ENCODE measurements around the gene C2CD4B.

Gene C2CD4B

GRCh38 chr15:62136911-62137865 is 27.9 kb downstream of the C2CD4B start:
- H3K36me3 ChIP-seq (ENCODE audit: control insufficient read depth, insufficient read depth, low read length): no peaks in the 10 kb centered on the region
- no peaks in the 10 kb centered on the region for H3K4me1 ChIP-seq (ENCODE audit: control insufficient read depth, insufficient read depth, low read length, poor library complexity, severe bottlenecking)
- no peak overlapping the region for H3K4me3 ChIP-seq (ENCODE audit: insufficient read depth, low read depth, low read length, poor library complexity, severe bottlenecking)
- no peak for DNase-seq
- no peak overlapping the region for H3K27ac ChIP-seq (ENCODE audit: insufficient read depth, low read length, poor library complexity, severe bottlenecking)
- H3K27me3 ChIP-seq (replicated peaks; ENCODE audit: control insufficient read depth, insufficient read depth, low read length, poor library complexity, severe bottlenecking): no peaks in the 10 kb centered on the region
- H3K9me3 ChIP-seq (ENCODE audit: control insufficient read depth, low read length): no peaks in the 10 kb centered on the region

GRCh38 chr15:62135532-62136134 is 29.5 kb downstream of the C2CD4B start:
- Histone ChIP-seq H3K36me3 (ENCODE audit: control insufficient read depth, insufficient read depth, low read length) (no peaks in the 10 kb centered on the region), H3K27me3 (replicated peaks; ENCODE audit: control insufficient read depth, insufficient read depth, low read length, poor library complexity, severe bottlenecking) (no peaks in the 10 kb centered on the region), H3K4me1 (ENCODE audit: control insufficient read depth, insufficient read depth, low read length, poor library complexity, severe bottlenecking) (no peaks in the 10 kb centered on the region), H3K9me3 (ENCODE audit: control insufficient read depth, low read length) (no peaks in the 10 kb centered on the region), H3K4me3 (ENCODE audit: insufficient read depth, low read depth, low read length, poor library complexity, severe bottlenecking) (no peak overlapping the region), H3K27ac (ENCODE audit: insufficient read depth, low read length, poor library complexity, severe bottlenecking) (no peak overlapping the region)
- no peak for DNase-seq

- no peak for DNase-seq
- H3K4me3 ChIP-seq (ENCODE audit: insufficient read depth, low read depth, low read length, poor library complexity, severe bottlenecking): no peak overlapping the region
- no peaks in the 10 kb centered on the region for H3K9me3 ChIP-seq (ENCODE audit: control insufficient read depth, low read length)
- H3K36me3 ChIP-seq (ENCODE audit: control insufficient read depth, insufficient read depth, low read length): no peaks in the 10 kb centered on the region
- H3K27me3 ChIP-seq (replicated peaks; ENCODE audit: control insufficient read depth, insufficient read depth, low read length, poor library complexity, severe bottlenecking): no peaks in the 10 kb centered on the region
- no peak overlapping the region for H3K27ac ChIP-seq (ENCODE audit: insufficient read depth, low read length, poor library complexity, severe bottlenecking)
- no peaks in the 10 kb centered on the region for H3K4me1 ChIP-seq (ENCODE audit: control insufficient read depth, insufficient read depth, low read length, poor library complexity, severe bottlenecking)
Measured at GRCh38 chr15:62133141-62133540, 31.9 kb downstream of the C2CD4B start.

GRCh38 chr15:62128916-62129315 is 36.2 kb downstream of the C2CD4B start:
- Histone ChIP-seq H3K27me3 (replicated peaks; ENCODE audit: control insufficient read depth, insufficient read depth, low read length, poor library complexity, severe bottlenecking) (no peaks in the 10 kb centered on the region), H3K27ac (ENCODE audit: insufficient read depth, low read length, poor library complexity, severe bottlenecking) (no peak overlapping the region), H3K4me1 (ENCODE audit: control insufficient read depth, insufficient read depth, low read length, poor library complexity, severe bottlenecking) (peaks cover 9% of the 10 kb centered on the region), H3K36me3 (ENCODE audit: control insufficient read depth, insufficient read depth, low read length) (no peaks in the 10 kb centered on the region), H3K4me3 (ENCODE audit: insufficient read depth, low read depth, low read length, poor library complexity, severe bottlenecking) (no peak overlapping the region), H3K9me3 (ENCODE audit: control insufficient read depth, low read length) (no peaks in the 10 kb centered on the region)
- DNase-seq: peak in 2 of 3 donors; percentile 9 to 20

- no peak for DNase-seq
- no peaks in the 10 kb centered on the region for H3K27me3 ChIP-seq (replicated peaks; ENCODE audit: control insufficient read depth, insufficient read depth, low read length, poor library complexity, severe bottlenecking)
- H3K36me3 ChIP-seq (ENCODE audit: control insufficient read depth, insufficient read depth, low read length): no peaks in the 10 kb centered on the region
- H3K4me3 ChIP-seq (ENCODE audit: insufficient read depth, low read depth, low read length, poor library complexity, severe bottlenecking): no peak overlapping the region
- H3K27ac ChIP-seq (ENCODE audit: insufficient read depth, low read length, poor library complexity, severe bottlenecking): no peak overlapping the region
- no peaks in the 10 kb centered on the region for H3K9me3 ChIP-seq (ENCODE audit: control insufficient read depth, low read length)
- peaks cover 11% of the 10 kb centered on the region for H3K4me1 ChIP-seq (ENCODE audit: control insufficient read depth, insufficient read depth, low read length, poor library complexity, severe bottlenecking)
Measured at GRCh38 chr15:62126364-62126763, 38.7 kb downstream of the C2CD4B start.

- Histone ChIP-seq H3K27ac (ENCODE audit: insufficient read depth, low read length, poor library complexity, severe bottlenecking) (no peak overlapping the region), H3K27me3 (replicated peaks; ENCODE audit: control insufficient read depth, insufficient read depth, low read length, poor library complexity, severe bottlenecking) (no peaks in the 10 kb centered on the region), H3K4me3 (ENCODE audit: insufficient read depth, low read depth, low read length, poor library complexity, severe bottlenecking) (no peak overlapping the region), H3K4me1 (ENCODE audit: control insufficient read depth, insufficient read depth, low read length, poor library complexity, severe bottlenecking) (peaks cover 11% of the 10 kb centered on the region), H3K9me3 (ENCODE audit: control insufficient read depth, low read length) (no peaks in the 10 kb centered on the region), H3K36me3 (ENCODE audit: control insufficient read depth, insufficient read depth, low read length) (no peaks in the 10 kb centered on the region)
- DNase-seq: no peak
Measured at GRCh38 chr15:62125773-62126172, 39.3 kb downstream of the C2CD4B start.

GRCh38 chr15:62124973-62125303 is 40.1 kb downstream of the C2CD4B start:
- Histone ChIP-seq H3K36me3 (ENCODE audit: control insufficient read depth, insufficient read depth, low read length) (no peaks in the 10 kb centered on the region), H3K27ac (ENCODE audit: insufficient read depth, low read length, poor library complexity, severe bottlenecking) (peak overlapping the region; percentile 47), H3K9me3 (ENCODE audit: control insufficient read depth, low read length) (no peaks in the 10 kb centered on the region), H3K4me1 (ENCODE audit: control insufficient read depth, insufficient read depth, low read length, poor library complexity, severe bottlenecking) (peaks cover 11% of the 10 kb centered on the region), H3K4me3 (ENCODE audit: insufficient read depth, low read depth, low read length, poor library complexity, severe bottlenecking) (no peak overlapping the region), H3K27me3 (replicated peaks; ENCODE audit: control insufficient read depth, insufficient read depth, low read length, poor library complexity, severe bottlenecking) (no peaks in the 10 kb centered on the region)
- no peak for DNase-seq

- Histone ChIP-seq H3K36me3 (ENCODE audit: control insufficient read depth, insufficient read depth, low read length) (no peaks in the 10 kb centered on the region), H3K4me3 (ENCODE audit: insufficient read depth, low read depth, low read length, poor library complexity, severe bottlenecking) (no peak overlapping the region), H3K4me1 (ENCODE audit: control insufficient read depth, insufficient read depth, low read length, poor library complexity, severe bottlenecking) (peaks cover 11% of the 10 kb centered on the region), H3K27me3 (replicated peaks; ENCODE audit: control insufficient read depth, insufficient read depth, low read length, poor library complexity, severe bottlenecking) (no peaks in the 10 kb centered on the region), H3K27ac (ENCODE audit: insufficient read depth, low read length, poor library complexity, severe bottlenecking) (peak overlapping the region; percentile 47), H3K9me3 (ENCODE audit: control insufficient read depth, low read length) (no peaks in the 10 kb centered on the region)
- DNase-seq: no peak
Measured at GRCh38 chr15:62124176-62124972, 40.7 kb downstream of the C2CD4B start.

GRCh38 chr15:62122249-62122648 is 42.8 kb downstream of the C2CD4B start:
- H3K4me1 ChIP-seq (ENCODE audit: control insufficient read depth, insufficient read depth, low read length, poor library complexity, severe bottlenecking): peaks cover 17% of the 10 kb centered on the region
- peak in 1 of 3 donors; percentile 7 for DNase-seq
- H3K4me3 ChIP-seq (ENCODE audit: insufficient read depth, low read depth, low read length, poor library complexity, severe bottlenecking): no peak overlapping the region
- H3K36me3 ChIP-seq (ENCODE audit: control insufficient read depth, insufficient read depth, low read length): no peaks in the 10 kb centered on the region
- H3K9me3 ChIP-seq (ENCODE audit: control insufficient read depth, low read length): no peaks in the 10 kb centered on the region
- H3K27me3 ChIP-seq (replicated peaks; ENCODE audit: control insufficient read depth, insufficient read depth, low read length, poor library complexity, severe bottlenecking): no peaks in the 10 kb centered on the region
- H3K27ac ChIP-seq (ENCODE audit: insufficient read depth, low read length, poor library complexity, severe bottlenecking): peak overlapping the region; percentile 59
